GM21447 (cell line): ENCODE measurements around the gene TMEM266.
"Not testable (repeated sequence)": the region's sequence is repeated elsewhere in the genome, so short reads cannot be mapped to it uniquely, and the experiment has no call there.

Experiments
- ATAC-seq: cut with Tn5 transposase; IDR thresholded peaks from one replicate; pipeline ENCODE4 v1.9.1; 2021; ENCODE audit not compliant: unreplicated experiment

The TMEM266 gene, protein sequence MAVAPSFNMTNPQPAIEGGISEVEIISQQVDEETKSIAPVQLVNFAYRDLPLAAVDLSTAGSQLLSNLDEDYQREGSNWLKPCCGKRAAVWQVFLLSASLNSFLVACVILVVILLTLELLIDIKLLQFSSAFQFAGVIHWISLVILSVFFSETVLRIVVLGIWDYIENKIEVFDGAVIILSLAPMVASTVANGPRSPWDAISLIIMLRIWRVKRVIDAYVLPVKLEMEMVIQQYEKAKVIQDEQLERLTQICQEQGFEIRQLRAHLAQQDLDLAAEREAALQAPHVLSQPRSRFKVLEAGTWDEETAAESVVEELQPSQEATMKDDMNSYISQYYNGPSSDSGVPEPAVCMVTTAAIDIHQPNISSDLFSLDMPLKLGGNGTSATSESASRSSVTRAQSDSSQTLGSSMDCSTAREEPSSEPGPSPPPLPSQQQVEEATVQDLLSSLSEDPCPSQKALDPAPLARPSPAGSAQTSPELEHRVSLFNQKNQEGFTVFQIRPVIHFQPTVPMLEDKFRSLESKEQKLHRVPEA

DNA sequence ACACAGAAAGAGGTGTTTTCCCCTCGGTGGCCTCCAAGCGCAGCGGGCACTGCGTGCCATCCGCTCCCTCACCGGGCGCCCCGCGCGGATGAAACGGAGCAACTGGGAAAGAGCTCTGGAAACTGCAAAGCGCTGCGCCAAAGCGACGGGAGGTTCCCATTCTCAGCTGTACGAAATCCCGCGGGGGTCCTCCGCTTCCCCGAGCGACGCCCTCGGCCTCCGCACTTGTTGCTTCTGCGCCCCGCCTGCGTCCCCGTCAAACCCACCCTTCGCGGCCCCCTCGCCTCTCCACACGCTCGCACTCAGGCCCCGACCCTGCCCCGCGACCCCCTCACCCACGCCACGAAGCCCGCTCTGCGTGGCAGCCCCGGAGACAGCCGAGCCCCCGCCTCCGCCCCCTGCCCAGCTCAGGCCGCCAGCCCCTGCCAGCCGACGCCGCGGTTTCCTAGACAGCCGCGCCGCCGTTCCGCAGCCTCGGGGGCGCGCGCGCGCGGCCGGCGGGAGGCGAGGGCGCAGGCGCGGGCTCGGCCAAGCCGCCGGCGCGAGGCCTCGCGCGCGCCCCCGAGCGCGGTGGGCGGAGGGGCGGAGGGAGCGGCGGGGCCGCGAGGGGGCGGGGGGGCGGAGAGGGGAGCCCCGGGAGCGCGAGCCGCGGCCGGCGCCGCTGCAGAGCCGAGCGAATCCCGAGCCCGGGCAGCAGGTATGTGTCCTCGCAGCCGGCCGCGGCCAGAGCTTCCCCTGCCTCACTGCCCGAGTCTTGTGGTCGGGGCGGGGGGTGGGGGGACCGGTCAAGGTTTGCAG is at the start of gene TMEM266:
TSS of gene TMEM266 (plus strand) at position 666 of the 798 bp plus-strand sequence. CDS start 74,279 bp downstream, outside the sequence.
- no peak for ATAC-seq

DNA sequence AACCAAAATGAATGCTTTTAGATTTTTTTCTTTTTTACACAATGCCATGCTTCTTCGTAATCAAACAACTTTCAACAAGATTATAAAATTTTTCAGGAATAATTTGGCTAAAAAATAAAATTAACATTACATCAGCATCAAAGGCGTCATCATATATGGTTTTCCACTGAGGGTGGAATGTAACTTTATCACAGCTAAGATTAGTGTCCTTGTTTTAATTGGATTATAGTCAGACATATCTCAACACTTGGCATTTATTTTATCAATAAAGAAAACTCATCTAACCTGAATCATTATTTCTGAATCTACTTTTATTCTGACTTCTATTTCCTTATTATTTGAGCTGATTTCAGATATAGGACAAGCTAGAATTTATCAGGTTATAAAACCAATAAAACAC is 49.2 kb upstream of the TMEM266 start:
- no peak for ATAC-seq

- ATAC-seq, result no peak
These were observed 47.9 kb upstream of the TMEM266 start, which contains the start of gene NRG4 for GRCh38 chr15:76011627-76012551. Gene NRG4 (minus strand): TSS chr15:76012424. CDS start chr15:76011230, 1,194 bp downstream.

DNA sequence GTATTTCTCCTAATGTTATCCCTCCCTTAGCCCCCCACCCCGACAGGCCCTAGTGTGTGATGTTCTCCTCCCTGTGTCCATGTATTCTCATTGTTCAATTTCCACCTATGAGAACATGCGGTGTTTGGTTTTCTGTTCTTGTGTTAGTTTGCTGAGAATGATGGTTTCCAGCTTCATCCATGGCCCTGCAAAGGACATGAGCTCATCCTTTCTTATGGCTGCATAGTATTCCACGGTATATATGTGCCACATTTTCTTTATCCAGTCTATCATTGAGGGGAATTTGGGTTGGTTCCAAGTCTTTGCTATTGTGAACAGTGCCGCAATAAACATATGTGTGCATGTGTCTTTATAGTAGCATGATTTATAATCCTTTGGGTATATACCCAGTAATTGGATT is 46.3 kb upstream of the TMEM266 start:
- not testable (repeated sequence) for ATAC-seq

- ATAC-seq, result no peak
These were observed 35.6 kb upstream of the TMEM266 start for GRCh38 chr15:76024021-76024768.

GRCh38 chr15:76032046-76032445 is 27.7 kb upstream of the TMEM266 start:
- ATAC-seq, result no peak

DNA sequence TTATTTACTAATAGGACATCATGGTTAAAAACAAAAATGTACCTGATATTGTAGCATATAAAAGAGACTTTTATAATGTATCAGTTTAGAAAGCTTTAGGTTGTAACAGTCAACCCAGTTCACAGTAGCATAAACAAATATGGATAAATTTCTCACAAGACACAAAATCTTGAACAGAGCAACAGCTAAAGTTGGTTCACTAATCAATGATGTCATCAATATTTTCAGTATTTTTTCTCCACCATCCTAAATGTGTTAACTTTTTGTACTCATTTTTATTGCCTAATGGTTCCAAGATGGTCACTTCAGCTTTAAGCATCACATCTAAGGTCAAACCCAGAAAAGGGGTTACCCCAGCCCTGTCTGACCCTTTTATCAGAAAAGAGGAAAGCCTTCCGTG is 26.3 kb upstream of the TMEM266 start:
- ATAC-seq, result no peak

- ATAC-seq, result no peak
These were observed 25.7 kb upstream of the TMEM266 start for GRCh38 chr15:76034111-76034510.

DNA sequence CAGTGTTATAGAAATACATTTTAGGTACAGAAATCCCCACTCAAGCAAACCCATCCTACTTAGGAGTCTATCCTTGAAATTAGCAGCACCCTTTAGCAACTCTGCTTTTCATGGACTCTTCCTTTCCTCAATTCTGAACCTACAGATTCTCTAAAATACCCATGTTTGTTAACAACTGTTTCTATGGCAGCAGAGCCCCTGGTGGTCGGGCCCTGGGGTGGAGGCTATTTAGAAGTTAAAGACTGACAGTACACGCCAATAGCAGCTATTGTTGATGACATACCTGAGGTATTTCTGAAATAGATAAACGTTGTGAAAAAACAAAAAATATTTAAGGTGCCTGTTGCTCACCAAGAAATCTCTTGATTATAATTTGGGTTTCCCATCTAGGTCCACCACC is 24.2 kb upstream of the TMEM266 start:
- ATAC-seq, result no peak

- no peak for ATAC-seq
These were observed 21.3 kb upstream of the TMEM266 start for GRCh38 chr15:76038512-76038911.

DNA sequence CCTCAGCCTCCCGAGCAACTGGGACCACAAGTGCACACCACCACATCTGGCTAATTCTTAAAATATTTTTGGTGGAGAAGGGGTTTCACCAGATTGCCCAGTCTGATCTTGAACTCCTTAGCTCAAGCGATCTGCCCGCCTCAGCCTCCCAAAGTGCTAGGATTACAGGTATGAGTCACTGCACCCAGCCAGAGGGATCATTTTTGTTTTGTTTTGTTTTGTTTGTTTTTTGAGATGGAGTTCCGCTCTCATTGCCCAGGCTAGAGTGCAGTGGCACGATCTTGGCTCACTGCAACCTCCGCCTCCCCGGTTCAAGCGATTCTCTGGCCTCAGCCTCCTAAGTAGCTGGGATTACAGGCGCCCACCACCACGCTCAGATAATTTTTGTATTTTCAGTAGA is 5.6 kb upstream of the TMEM266 start:
- ATAC-seq, result not testable (repeated sequence)

GRCh38 chr15:76056931-76057330 is 2.9 kb upstream of the TMEM266 start:
- peak; percentile 66 for ATAC-seq

DNA sequence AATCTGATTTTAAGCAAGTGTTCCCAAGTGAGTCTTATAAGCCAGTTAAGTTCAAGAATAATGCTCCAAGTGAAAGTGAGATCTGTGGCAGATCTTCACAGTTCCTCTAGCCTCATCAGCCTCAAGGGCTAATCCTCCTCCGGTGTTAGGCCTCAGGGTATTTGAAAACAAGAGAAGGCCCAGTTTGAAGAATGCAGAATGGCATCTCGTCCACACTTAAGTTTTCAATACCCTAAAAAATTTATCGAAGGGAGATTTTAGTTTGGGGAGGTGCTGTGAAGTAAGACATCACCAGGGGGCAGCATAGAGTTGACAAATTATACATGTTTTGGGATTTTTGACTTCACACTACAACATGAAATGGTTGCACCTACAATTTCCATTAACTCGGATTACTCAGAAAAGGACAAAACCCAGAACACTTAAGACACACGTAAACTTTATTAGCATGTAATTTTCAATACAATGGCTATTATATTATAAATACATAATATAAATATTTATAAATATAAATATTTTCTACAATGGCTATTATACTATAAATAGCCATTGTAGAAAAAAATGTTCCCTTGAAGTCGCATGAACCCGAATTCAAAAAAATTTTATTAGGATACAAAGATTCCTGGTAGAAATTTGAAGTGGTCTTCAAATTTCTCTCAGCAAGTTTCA is 2.3 kb upstream of the TMEM266 start:
- peak; percentile 37 for ATAC-seq

GRCh38 chr15:76058714-76059319 is 968 bp upstream of the TMEM266 start:
- no peak for ATAC-seq

DNA sequence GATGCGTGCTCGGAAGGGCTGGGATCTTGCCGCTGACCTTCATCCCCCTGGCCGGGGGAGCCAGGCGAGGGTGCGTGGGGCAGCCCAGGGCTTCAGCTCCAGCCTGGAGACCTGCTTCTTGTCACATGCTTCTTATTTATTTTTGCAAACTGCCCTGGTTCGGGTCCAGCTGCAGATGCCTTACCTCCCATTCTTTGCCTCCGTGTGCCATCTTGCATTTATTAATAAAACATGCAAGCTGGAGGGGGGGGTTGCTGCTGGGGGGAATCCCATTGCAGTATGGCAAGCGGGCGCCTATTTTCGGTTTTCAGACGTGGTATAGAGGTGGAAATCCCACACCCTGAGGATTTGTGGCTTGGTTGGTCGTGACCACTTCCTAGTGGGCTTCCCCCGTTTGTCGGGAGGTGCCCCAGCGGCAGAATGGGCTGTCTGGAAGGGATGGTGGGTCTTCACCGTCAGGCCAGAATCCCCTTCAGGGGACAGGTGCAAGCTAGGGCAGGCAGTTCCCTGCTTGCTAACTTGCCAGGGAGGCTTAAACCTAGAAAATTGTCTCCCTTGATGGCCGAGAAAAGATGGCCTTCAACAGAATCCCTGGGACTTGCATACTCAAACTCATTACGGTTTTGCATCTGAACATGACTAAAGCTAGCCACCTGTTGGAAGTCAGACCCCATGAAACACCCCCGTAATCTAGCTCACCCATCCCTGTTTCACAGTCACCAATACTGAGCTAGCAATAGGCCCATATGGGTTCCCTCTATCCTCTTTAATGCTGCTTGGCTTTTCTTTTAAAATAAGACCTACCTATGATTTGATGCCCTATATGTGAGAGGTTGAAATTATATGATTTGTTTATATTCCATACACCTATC is 569 bp downstream of the TMEM266 start:
- no peak for ATAC-seq

DNA sequence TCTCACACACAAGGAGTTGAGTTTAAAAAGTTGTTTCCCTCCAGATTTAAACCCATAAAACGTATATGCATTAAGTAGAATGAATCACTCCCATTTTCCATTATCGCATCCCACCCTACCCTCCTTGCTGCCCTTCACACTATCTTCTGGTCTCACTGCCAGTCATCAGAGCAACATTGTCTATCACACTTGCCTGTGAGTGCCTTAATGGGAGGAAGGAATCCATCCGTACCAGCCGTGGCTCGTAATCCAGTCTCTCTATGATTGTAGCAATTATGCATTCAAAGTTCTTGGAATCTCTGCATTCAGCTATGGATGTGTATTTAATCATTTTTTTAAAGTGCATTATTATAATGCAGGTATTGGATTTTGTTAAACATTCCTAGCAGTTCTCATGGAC is 1.9 kb downstream of the TMEM266 start:
- no peak for ATAC-seq

- ATAC-seq, result no peak
These were observed 2.5 kb downstream of the TMEM266 start for GRCh38 chr15:76062286-76062685.

DNA sequence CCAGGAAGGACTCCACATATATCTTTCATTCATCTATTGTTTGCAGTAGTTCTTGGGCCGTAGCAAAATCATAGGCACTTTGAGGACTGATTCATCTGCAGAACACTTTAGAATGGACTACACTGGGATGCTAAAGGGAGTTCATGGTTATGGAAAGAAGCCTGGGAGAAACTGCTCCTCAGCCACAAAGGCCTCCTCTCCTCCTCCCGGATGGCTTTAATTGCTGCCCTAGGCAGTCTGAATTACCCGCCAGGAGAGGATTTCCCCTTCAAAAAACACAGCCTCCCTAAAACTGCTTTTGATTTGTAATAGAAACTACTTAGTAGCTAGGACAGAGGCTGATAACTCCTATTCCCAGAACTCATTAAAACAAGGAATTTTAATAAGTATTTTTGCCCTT is 4.6 kb downstream of the TMEM266 start:
- no peak for ATAC-seq
